DND-41 (cell line): Measurements from ENCODE around the gene DPYSL4.

ENCODE experiments used
- ATAC-seq: fragments of 200-7000 bp; cut with Tn5 transposase; 3 replicates; pipeline ENCODE4 v1.9.1; 2021; ENCODE audit warnings: low read depth; ENCODE audit not compliant: insufficient read depth
- DNase-seq: peaks from one replicate; pipeline ENCODE4 v3.0.0-alpha.2; 2020
- H2AFZ ChIP-seq: 2 replicates; pipeline ENCODE4 v1.6.0; 2012; ENCODE audit warnings: low read depth, low read length
- H3K27ac ChIP-seq: 2 replicates; pipeline ENCODE4 v1.5.1; 2012; ENCODE audit warnings: low read length, inconsistent platforms
- H3K27me3 ChIP-seq: fragments of 200-600 bp; sonication (generic); 2 replicates; pipeline ENCODE4 v1.6.0; 2012; ENCODE audit warnings: low read length, mild to moderate bottlenecking, inconsistent platforms; ENCODE audit not compliant: insufficient read depth, poor library complexity
- H3K36me3 ChIP-seq: 2 replicates; pipeline ENCODE4 v1.5.1; 2012; ENCODE audit warnings: low read length, inconsistent platforms; ENCODE audit not compliant: insufficient read depth
- H3K4me1 ChIP-seq: 2 replicates; pipeline ENCODE4 v1.5.1; 2012; ENCODE audit warnings: mild to moderate bottlenecking, low read length; ENCODE audit not compliant: insufficient read depth
- H3K4me2 ChIP-seq: 2 replicates; pipeline ENCODE4 v1.6.0; 2012; ENCODE audit warnings: mild to moderate bottlenecking, moderate library complexity, low read length, inconsistent platforms; ENCODE audit not compliant: insufficient read depth
- H3K4me3 ChIP-seq, 2 experiments: fragments of 200-600 bp in 1 of 2; shearing (Covaris generic) in 1 of 2; 2 replicates each; pipeline ENCODE4 v1.5.1; 2012 to 2016; ENCODE audit warnings: inconsistent platforms in 2 of 2, low read length in 2 of 2, mild to moderate bottlenecking in 2 of 2, low read depth in 1 of 2, moderate library complexity in 1 of 2
- H3K79me2 ChIP-seq: 2 replicates; pipeline ENCODE4 v1.6.0; 2012; ENCODE audit warnings: low read length, inconsistent platforms; ENCODE audit not compliant: insufficient read depth
- H3K9ac ChIP-seq: 2 replicates; pipeline ENCODE4 v1.6.0; 2012; ENCODE audit warnings: low read depth, mild to moderate bottlenecking, inconsistent platforms, low read length, moderate library complexity
- H3K9me3 ChIP-seq: 2 replicates; pipeline ENCODE4 v1.5.1; 2012; ENCODE audit warnings: low read length, moderate library complexity, mild to moderate bottlenecking, inconsistent platforms; ENCODE audit not compliant: insufficient read depth, severe bottlenecking
- H4K20me1 ChIP-seq: 2 replicates; pipeline ENCODE4 v1.6.0; 2012; ENCODE audit warnings: low read length; ENCODE audit not compliant: insufficient read depth
- CTCF ChIP-seq: IDR thresholded peaks from 2 replicates; pipeline ENCODE4 v1.5.1; 2012; ENCODE audit warnings: borderline replicate concordance, low read length, moderate library complexity, mild to moderate bottlenecking; ENCODE audit not compliant: poor library complexity, severe bottlenecking; ENCODE audit errors: extremely low read depth
- EZH2 ChIP-seq: IDR thresholded peaks from 3 replicates; pipeline ENCODE4 v1.6.1; 2012; ENCODE audit warnings: borderline replicate concordance, low read depth, mild to moderate bottlenecking, moderate library complexity, low read length, inconsistent platforms; ENCODE audit not compliant: severe bottlenecking

The DPYSL4 gene

GRCh38 chr10:132181691-132182425 lies 4.9 kb upstream of the DPYSL4 start:
- Histone ChIP-seq H2AFZ (no peak overlapping the region), H3K9me3 (no peaks in the 10 kb centered on the region), H3K4me2 (no peak overlapping the region), H3K4me3 (no peak overlapping the region), H3K4me1 (no peaks in the 10 kb centered on the region), H3K27me3 (no peaks in the 10 kb centered on the region), H4K20me1 (no peaks in the 10 kb centered on the region), H3K36me3 (no peaks in the 10 kb centered on the region), H3K79me2 (no peaks in the 10 kb centered on the region), H3K27ac (no peak overlapping the region), H3K9ac (no peak overlapping the region)
- no peak for TF ChIP-seq EZH2
- no peak for TF ChIP-seq CTCF
- DNase-seq, result no peak
- no peak for ATAC-seq

- no peaks in the 10 kb centered on the region for H3K79me2 ChIP-seq
Observed at GRCh38 chr10:132182591-132182990, 4.2 kb upstream of the DPYSL4 start.

GRCh38 chr10:132183046-132183445 lies 3.7 kb upstream of the DPYSL4 start:
- Histone ChIP-seq H3K27me3 (no peaks in the 10 kb centered on the region), H3K36me3 (no peaks in the 10 kb centered on the region), H3K79me2 (no peaks in the 10 kb centered on the region), H3K4me2 (no peak overlapping the region), H3K9ac (no peak overlapping the region), H3K27ac (no peak overlapping the region), H3K4me1 (no peaks in the 10 kb centered on the region), H3K9me3 (no peaks in the 10 kb centered on the region), H2AFZ (no peak overlapping the region), H3K4me3 (no peak overlapping the region), H4K20me1 (no peaks in the 10 kb centered on the region)
- no peak for DNase-seq
- TF ChIP-seq CTCF, result no peak
- TF ChIP-seq EZH2, result no peak
- ATAC-seq, result no peak

More at GRCh38 chr10:132182591-132182990, 4.2 kb upstream of the DPYSL4 start:
- no peak overlapping the region for H3K4me3 ChIP-seq
- no peak for TF ChIP-seq EZH2
- TF ChIP-seq CTCF, result no peak
- ATAC-seq (no peak), DNase-seq (no peak)
- H3K36me3 ChIP-seq, result no peaks in the 10 kb centered on the region
- no peak overlapping the region for H3K4me2 ChIP-seq
- H3K27me3 ChIP-seq, result no peaks in the 10 kb centered on the region
- H3K9me3 ChIP-seq, result no peaks in the 10 kb centered on the region
- no peaks in the 10 kb centered on the region for H4K20me1 ChIP-seq
- no peaks in the 10 kb centered on the region for H3K4me1 ChIP-seq
- no peak overlapping the region for H2AFZ ChIP-seq
- no peak overlapping the region for H3K9ac ChIP-seq
- H3K27ac ChIP-seq, result no peak overlapping the region
